Activated CD8-positive, alpha-beta memory T cell treated with anti-CD3 and anti-CD28 coated beads, Interleukin-2, amount 10 ng/mL, durations not matched to agents 7 days and 5 days (primary cell): ENCODE results near the gene CRYGB. TPM values are rescaled to one million over a fixed set of nuclear protein-coding genes. Genes with fewer than 3 reads are reported as not detected.

Experiments
- ATAC-seq: fragments of 150-1000 bp; cut with Tn5 transposase; one replicate; pipeline ENCODE4 v1.10.0; 2021; ENCODE audit warnings: moderate library complexity
- CTCF ChIA-PET: fragments of 350-600 bp; sonication (Branson Sonifier 250); formaldehyde crosslinking; loops from one replicate; lab custom pipeline; 2021; ENCODE audit warnings: antibody characterized with exemption; lab: Charles Lee
- DNase-seq: peaks from one replicate; pipeline ENCODE4 v3.0.0-alpha.2; 2020
- H3K27ac Mint-ChIP-seq: one replicate; pipeline ENCODE4 v1.8.0; 2021; ENCODE audit warnings: mild to moderate bottlenecking, mixed read lengths
- H3K27me3 Mint-ChIP-seq: one replicate; pipeline ENCODE4 v1.8.0; 2021; ENCODE audit warnings: mixed read lengths
- H3K36me3 Mint-ChIP-seq: one replicate; pipeline ENCODE4 v1.8.0; 2021; ENCODE audit warnings: mild to moderate bottlenecking, mixed read lengths
- H3K4me1 Mint-ChIP-seq: one replicate; pipeline ENCODE4 v1.8.0; 2021; ENCODE audit warnings: mixed read lengths
- H3K4me3 Mint-ChIP-seq: one replicate; pipeline ENCODE4 v1.8.0; 2021; ENCODE audit warnings: mild to moderate bottlenecking, moderate library complexity, mixed read lengths
- H3K9me3 Mint-ChIP-seq: one replicate; pipeline ENCODE4 v1.8.0; 2022; ENCODE audit warnings: low read depth, mixed read lengths
- total RNA-seq, 2 experiments: library from RNA; stranded (reverse); gene quantifications; one replicate each; pipeline ENCODE4 v1.2.3, GENCODE V29; 2021

CRYGB gene, protein sequence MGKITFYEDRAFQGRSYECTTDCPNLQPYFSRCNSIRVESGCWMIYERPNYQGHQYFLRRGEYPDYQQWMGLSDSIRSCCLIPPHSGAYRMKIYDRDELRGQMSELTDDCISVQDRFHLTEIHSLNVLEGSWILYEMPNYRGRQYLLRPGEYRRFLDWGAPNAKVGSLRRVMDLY
- total RNA-seq: not detected

DNA sequence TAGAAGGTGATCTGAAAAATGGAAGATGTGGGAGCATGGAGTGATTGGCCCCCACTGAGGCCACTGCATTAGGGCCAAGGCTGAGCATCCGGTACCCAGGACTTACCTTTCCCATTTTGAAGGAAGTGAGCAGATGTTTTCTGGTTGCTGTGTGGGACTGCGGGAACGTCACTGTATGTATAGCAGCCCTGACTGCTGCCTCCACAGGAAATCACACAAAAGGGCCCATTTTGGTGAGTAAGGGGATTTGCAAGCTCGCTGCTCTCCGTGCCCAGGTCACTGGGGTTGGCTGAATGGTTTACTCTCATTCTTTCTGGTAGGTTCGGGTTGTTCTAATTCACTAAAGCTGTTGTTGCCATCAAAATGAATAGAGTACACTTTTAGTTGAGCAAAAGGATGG is at the start of gene CRYGB:
Gene CRYGB (minus strand): TSS at position 153 of the 400 bp plus-strand sequence. CDS start 38 bp downstream, at position 115.
- CTCF ChIA-PET: no interaction called here
- ATAC-seq (no peak), DNase-seq (no peak)
- Mint-ChIP-seq H3K4me3 (no peak within 1 kb of the TSS), H3K9me3 (peaks cover 1% of the 10 kb centered on the region), H3K36me3 (no peaks in the 10 kb centered on the region), H3K27me3 (no peaks in the 10 kb centered on the region), H3K4me1 (no peaks in the 10 kb centered on the region), H3K27ac (no peak within 1 kb of the TSS)

DNA sequence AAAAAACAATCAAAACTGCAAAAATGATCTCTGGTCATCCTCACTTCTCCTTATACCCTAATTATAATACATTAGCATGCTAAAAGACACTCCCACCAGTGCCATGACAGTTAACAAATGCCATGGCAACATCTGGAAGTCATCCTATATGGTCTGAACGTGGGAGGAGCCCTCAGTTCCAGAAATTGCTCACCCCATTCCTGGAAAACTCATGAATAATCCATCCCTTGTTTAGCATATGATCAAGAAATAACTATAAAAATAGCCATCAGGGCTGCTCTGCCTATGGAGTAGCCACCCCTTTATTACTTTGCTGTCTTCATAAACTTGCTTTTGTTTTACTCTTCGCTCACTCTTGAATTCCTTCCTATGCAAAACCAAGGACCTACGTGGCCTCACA is 49.6 kb upstream of the CRYGB start:
- DNase-seq (no peak), ATAC-seq (no peak)
- H3K27me3 Mint-ChIP-seq: peaks cover 10% of the 10 kb centered on the region
- H3K36me3 Mint-ChIP-seq: no peaks in the 10 kb centered on the region
- no peak overlapping the region for H3K27ac Mint-ChIP-seq
- H3K4me3 Mint-ChIP-seq: no peak overlapping the region
- H3K9me3 Mint-ChIP-seq: no peaks in the 10 kb centered on the region
- no peaks in the 10 kb centered on the region for H3K4me1 Mint-ChIP-seq
- CTCF ChIA-PET: interaction anchor here (1.1 kb wide), 1 partner anchor 59 kb away, joined by 4 read pairs; no protein-coding TSS in a partner anchor

DNA sequence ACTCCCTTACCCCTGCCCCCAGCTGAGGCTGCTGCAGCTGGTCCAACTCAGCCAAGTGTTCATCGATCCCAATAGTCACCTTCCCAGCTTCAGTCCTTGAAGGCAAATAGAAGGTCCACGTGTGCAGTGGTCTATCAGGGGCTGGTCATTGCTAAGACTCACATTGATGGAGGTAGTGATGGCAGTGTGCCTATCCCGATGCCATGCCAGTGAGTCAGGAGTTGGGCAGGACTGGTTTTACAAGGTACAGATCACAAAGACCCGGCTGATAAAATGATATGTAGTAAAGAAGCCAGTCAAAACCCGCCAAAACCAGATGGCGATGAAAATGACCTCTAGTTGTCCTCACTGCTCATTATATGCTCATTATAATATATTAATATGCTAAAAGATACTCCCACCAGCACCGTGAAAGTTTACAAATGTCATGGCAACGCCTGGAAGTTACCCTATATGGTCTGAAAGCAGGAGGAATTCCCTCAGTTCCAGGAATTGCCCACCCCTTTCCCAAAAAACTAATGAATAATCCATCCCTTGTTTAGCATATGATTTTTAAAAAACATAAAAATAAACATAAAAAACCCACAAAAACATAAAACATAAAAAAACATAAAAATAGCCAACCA is 46.8 kb upstream of the CRYGB start:
- Mint-ChIP-seq H3K27me3 (peaks cover 2% of the 10 kb centered on the region), H3K9me3 (no peaks in the 10 kb centered on the region), H3K36me3 (no peaks in the 10 kb centered on the region), H3K4me1 (no peaks in the 10 kb centered on the region), H3K27ac (no peak overlapping the region), H3K4me3 (no peak overlapping the region)
- ATAC-seq (no peak), DNase-seq (no peak)
- CTCF ChIA-PET: interaction anchor here (0.7 to 1.3 kb wide), 2 partner anchors 16 to 18 kb away, joined by 3 read pairs; no protein-coding TSS in a partner anchor

DNA sequence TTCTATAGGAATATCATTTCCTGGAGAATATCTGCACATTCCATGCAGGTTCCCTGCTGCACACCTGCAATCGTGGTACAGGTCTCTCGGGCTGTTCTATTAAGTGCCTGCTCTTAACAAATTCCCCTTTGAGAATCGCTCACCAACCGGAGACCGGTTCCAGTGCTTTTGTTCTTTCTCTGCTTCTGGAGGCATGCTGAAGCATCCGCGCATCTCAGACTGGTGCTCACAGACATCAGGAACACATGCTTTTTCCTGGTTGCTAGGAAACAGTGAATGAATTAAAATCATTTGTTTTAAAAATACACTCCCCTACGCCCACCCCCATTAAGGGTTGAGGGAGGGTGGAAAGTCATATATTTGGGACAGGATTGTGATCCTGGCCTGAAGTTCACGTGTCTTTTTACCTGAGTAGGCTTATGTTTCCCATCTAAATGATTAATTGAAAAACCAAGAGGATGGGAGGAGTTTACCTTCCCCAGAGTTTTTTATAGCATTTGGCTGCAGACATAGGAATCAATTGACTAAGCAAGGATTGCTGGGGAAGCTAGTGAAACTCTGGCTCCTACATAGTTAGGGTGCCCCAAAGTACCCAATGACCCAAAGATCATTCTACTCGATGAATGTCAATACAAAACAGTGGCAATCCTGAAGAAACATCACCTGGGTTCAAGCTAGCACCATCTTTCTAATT is 44.0 kb upstream of the CRYGB start, which contains the start of gene C2orf80:
Gene C2orf80 (minus strand): TSS at position 221 of the 694 bp plus-strand sequence. CDS start 3,044 bp downstream, outside the sequence.
- peaks cover 6% of the 10 kb centered on the region for H3K27me3 Mint-ChIP-seq
- no peak for ATAC-seq
- DNase-seq: no peak
- no peaks in the 10 kb centered on the region for H3K36me3 Mint-ChIP-seq
- peaks cover 3% of the 10 kb centered on the region for H3K4me1 Mint-ChIP-seq
- CTCF ChIA-PET: no interaction called here
- H3K27ac Mint-ChIP-seq: no peak within 1 kb of the TSS
- H3K4me3 Mint-ChIP-seq: no peak within 1 kb of the TSS
- H3K9me3 Mint-ChIP-seq: no peaks in the 10 kb centered on the region

DNA sequence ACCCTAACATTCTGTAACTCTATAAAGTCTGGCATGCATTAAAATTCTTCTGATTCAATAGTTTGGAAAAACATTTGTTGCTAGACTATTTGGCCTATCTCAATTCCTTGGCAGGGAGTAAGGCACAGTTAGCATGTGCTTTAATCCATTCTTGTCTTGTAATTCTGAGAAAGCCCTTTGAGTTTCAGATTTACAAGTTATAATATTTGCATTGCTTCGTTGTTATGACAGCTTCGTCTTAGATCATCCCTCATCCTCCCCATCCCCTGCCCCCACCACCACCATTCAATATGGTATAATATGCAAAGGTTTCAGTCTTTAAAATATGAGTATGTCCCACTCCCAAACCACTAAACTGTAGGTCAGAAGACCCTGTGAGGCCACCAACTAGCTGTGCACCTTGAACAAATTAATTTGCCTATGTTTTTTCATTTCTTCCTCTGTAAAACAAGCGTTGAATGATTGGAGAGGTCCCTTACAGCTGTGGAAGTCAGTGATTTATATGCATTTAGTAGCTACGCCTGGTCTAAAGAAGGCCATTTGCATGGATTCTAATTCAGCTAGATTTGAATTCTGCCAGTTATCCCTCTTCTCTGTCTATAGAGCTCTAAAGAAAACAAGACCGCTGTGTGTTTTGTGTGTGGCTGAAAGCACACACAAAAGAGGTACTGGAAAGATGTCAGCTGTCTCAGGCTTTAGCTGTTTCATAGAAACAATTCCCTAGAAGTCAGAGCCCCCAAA is 43.3 kb upstream of the CRYGB start:
- H3K4me3 Mint-ChIP-seq: no peak overlapping the region
- ATAC-seq: no peak

DNA sequence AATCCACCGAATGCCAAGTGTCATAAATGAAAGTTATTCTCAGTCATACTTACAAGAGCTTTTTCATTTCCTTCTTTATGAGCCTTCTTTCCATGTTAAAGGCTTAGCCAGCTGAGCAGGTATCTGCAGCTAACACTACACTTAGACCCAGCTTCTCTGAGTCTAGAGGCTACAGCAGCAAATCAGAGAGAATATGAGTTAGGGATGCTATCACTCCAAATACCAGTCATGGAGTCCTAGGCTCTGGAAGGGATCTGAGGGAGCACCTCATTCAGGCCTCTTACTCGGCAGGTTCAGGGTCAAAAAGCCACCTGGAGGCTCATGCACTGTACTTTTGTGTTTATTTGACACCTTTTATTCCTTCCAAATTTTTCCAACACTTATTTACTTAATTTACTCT is 40.9 kb upstream of the CRYGB start:
- ATAC-seq (no peak), DNase-seq (no peak)
- H3K4me3 Mint-ChIP-seq: no peak overlapping the region
- no peak overlapping the region for H3K27ac Mint-ChIP-seq
- peaks cover 33% of the 10 kb centered on the region for H3K27me3 Mint-ChIP-seq
- H3K4me1 Mint-ChIP-seq: peaks cover 3% of the 10 kb centered on the region
- CTCF ChIA-PET: interaction anchor here (1.0 kb wide), 1 partner anchor 11 kb away, joined by 5 read pairs; no protein-coding TSS in a partner anchor
- H3K36me3 Mint-ChIP-seq: no peaks in the 10 kb centered on the region
- H3K9me3 Mint-ChIP-seq: no peaks in the 10 kb centered on the region

More for the DNA sequence above, 43.3 kb upstream of the CRYGB start:
- CTCF ChIA-PET: no interaction called here
- H3K27me3 Mint-ChIP-seq: peaks cover 13% of the 10 kb centered on the region
- no peak overlapping the region for H3K27ac Mint-ChIP-seq
- no peaks in the 10 kb centered on the region for H3K9me3 Mint-ChIP-seq
- no peaks in the 10 kb centered on the region for H3K36me3 Mint-ChIP-seq
- H3K4me1 Mint-ChIP-seq: peaks cover 3% of the 10 kb centered on the region
- no peak for DNase-seq

DNA sequence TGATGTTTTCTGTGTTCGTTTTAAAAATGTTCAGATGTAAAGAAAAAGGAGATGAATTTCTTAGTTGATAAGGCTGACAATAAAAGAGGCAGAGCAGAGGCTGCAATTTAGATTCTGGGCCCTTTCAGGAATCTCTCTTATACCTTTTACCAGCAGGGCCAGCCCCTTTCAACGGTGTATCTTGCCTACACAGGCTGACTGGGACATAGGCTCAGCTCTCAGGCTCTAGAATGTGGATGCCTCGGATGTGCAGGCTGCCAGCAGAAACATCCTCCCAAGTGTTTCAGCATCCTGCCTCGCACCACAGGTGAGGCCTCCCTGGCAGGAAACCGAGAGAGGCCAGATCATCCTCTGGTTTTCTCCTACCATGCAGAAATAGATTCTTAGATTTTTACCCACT is 40.5 kb upstream of the CRYGB start:
- CTCF ChIA-PET: interaction anchor here (1.0 kb wide), 1 partner anchor 11 kb away, joined by 5 read pairs; no protein-coding TSS in a partner anchor
- no peaks in the 10 kb centered on the region for H3K36me3 Mint-ChIP-seq

DNA sequence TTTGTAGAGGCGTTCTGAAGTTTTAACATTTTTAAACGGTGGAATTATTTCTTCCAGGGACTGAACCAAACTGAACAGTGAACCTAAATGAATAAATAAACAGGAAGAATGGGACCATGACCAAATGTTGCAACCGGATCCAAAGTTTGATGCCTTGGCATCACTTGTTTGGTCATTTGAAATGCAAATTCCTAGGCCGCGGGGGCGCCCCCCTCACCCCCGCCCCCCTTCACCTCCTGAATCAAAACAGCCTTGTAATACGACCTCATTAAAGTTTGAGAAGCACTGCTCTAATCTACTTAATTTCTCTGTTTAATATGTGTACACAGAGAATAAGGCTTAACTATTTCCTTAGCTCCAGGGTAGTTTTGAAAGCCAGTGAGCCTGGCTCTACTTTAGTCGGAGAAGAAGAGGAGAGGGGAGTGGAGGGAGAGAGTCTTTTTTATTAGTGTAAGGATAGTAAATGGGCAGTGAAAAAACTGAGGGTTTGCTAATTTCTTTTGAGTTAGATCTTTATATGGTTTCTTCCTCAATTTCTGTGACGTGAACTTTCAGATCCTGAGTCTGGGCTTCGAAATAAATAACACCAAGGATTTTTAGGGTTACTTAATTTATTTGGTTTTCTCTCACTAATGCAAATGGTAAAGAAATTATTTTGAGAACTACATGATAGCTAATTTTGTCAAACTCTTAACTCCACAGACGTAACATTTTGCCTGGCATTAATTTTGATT is 38.2 kb upstream of the CRYGB start:
- CTCF ChIA-PET: interaction anchor here (2.4 kb wide), 1 partner anchor 9 kb away, joined by 10 read pairs; no protein-coding TSS in a partner anchor
- Mint-ChIP-seq H3K4me3 (no peak overlapping the region), H3K9me3 (no peaks in the 10 kb centered on the region), H3K36me3 (no peaks in the 10 kb centered on the region), H3K27me3 (peaks cover 35% of the 10 kb centered on the region), H3K27ac (no peak overlapping the region), H3K4me1 (peaks cover 3% of the 10 kb centered on the region)
- DNase-seq (no peak), ATAC-seq (no peak)

More for the DNA sequence above, 40.5 kb upstream of the CRYGB start:
- H3K4me1 Mint-ChIP-seq: peaks cover 3% of the 10 kb centered on the region
- ATAC-seq (no peak), DNase-seq (no peak)
- H3K9me3 Mint-ChIP-seq: no peaks in the 10 kb centered on the region
- H3K4me3 Mint-ChIP-seq: no peak overlapping the region
- H3K27ac Mint-ChIP-seq: no peak overlapping the region
- H3K27me3 Mint-ChIP-seq: peaks cover 35% of the 10 kb centered on the region

DNA sequence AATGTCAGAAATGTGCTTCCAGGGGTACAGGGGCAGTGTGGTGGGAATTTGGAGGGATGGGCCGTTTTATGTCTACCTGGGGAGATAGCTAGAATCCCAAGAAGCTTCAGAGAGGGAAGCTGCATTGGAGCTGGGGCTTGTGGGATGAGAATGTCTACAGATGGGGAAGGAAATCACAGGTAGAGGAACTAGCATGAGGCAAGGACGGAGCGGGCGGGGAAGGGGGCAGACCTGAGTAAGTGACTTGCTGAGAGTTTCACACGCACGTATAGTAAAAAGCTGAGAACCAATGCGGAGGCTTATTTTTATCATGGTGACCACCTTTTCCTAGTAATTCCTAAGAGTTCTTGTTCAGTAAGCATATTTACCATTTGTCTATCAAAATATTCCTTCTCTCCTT is 37.6 kb upstream of the CRYGB start:
- H3K4me3 Mint-ChIP-seq: no peak overlapping the region
- CTCF ChIA-PET: interaction anchor here (2.4 kb wide), 1 partner anchor 8 kb away, joined by 10 read pairs; no protein-coding TSS in a partner anchor
- H3K27ac Mint-ChIP-seq: no peak overlapping the region
- no peaks in the 10 kb centered on the region for H3K36me3 Mint-ChIP-seq
- H3K4me1 Mint-ChIP-seq: peaks cover 3% of the 10 kb centered on the region
- no peak for ATAC-seq
- H3K27me3 Mint-ChIP-seq: peaks cover 35% of the 10 kb centered on the region
- no peaks in the 10 kb centered on the region for H3K9me3 Mint-ChIP-seq
- DNase-seq: no peak

DNA sequence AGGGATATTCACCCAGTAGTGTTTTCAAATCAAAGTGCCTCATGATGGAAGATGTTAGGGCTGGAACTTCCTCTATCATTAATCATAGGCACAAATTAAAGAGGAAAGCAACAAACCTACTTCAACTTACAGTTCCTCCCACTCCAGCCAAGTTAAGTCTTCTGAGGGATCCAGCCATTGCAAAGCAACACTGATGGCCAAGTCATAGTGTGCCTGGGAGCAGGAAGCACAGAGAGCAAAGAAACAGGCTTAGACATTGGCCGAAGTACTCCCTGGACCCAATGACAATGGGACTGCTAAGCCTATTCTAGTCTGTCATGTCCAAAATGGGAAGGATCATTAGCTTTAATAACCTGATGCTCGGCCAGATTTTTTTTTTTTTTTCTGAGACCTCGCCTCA is 36.9 kb upstream of the CRYGB start:
- CTCF ChIA-PET: no interaction called here
- peaks cover 35% of the 10 kb centered on the region for H3K27me3 Mint-ChIP-seq
- H3K27ac Mint-ChIP-seq: no peak overlapping the region
- H3K36me3 Mint-ChIP-seq: no peaks in the 10 kb centered on the region
- ATAC-seq: no peak
- H3K4me3 Mint-ChIP-seq: no peak overlapping the region
- DNase-seq: no peak
- no peaks in the 10 kb centered on the region for H3K9me3 Mint-ChIP-seq
- H3K4me1 Mint-ChIP-seq: peaks cover 3% of the 10 kb centered on the region

DNA sequence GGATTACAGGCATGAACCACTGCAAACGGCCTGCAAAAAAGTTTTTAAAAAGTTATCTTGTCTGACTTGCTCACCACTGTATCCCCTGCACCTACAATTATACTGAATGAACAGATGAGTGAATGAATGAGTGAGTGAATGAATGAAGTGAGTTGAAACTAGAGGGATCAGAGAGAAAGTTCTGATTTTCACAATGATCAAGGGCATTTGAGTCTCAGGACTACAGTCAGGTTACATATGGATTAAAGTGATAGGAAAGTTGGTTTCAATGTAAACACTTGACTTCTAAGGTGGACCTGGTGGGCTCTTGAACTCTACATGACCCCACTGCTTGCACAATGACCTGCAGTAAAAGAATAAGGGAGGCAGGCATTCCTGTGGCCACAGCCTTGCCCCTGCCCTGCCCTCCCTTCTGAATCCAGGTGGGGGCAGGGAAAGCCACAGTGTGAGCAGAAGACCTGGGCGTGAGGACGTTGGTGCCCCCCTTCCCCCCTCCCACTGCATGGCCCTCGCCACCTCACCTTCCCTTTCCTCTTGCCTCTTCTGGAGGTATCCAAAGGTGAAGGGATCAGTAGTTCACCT is 33.2 kb upstream of the CRYGB start:
- ATAC-seq (no peak), DNase-seq (no peak)
- no peak overlapping the region for H3K27ac Mint-ChIP-seq

DNA sequence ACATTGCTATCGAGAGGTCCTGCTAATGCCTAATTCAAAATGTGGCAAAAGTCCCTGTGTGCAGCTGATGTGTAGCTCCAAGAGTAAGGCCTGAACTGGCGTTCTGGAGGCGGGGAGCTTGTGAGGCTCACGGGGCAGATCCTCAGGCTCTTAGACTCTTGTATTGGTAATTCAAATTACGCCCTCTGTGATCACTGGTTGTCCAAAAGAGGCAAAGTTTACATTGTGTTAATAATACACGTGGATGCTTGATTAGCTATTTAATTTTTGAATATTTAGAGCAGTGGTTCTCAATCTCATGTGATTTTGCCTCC is 29.8 kb upstream of the CRYGB start:
- H3K4me3 Mint-ChIP-seq: no peak overlapping the region
- DNase-seq (no peak), ATAC-seq (no peak)
- H3K27me3 Mint-ChIP-seq: peaks cover 8% of the 10 kb centered on the region
- H3K4me1 Mint-ChIP-seq: peaks cover 3% of the 10 kb centered on the region
- CTCF ChIA-PET: interaction anchor here (0.6 to 3.1 kb wide), 19 partner anchors 8 to 430 kb away, joined by 3 to 32 read pairs (median 3); partner anchors contain the start of genes CRYGA, FZD5 and IDH1
- H3K36me3 Mint-ChIP-seq: no peaks in the 10 kb centered on the region
- H3K27ac Mint-ChIP-seq: no peak overlapping the region
- no peaks in the 10 kb centered on the region for H3K9me3 Mint-ChIP-seq

More for the DNA sequence above, 33.2 kb upstream of the CRYGB start:
- Mint-ChIP-seq H3K4me1 (peaks cover 3% of the 10 kb centered on the region), H3K9me3 (no peaks in the 10 kb centered on the region), H3K36me3 (no peaks in the 10 kb centered on the region), H3K27me3 (peaks cover 22% of the 10 kb centered on the region), H3K4me3 (no peak overlapping the region)
- CTCF ChIA-PET: no interaction called here
